ENCODE results near the gene TPK1. TPM values are rescaled to one million over a fixed set of nuclear protein-coding genes. Genes with fewer than 3 reads are reported as not detected.

Gene TPK1
- polyA plus RNA-seq, 1 of the 3 experiments (the other 2 are of a cell fraction), result 3.3 TPM

GRCh38 chr7:144796919-144797318, 38.9 kb downstream of the TPK1 start:
- Histone ChIP-seq H2AFZ (ENCODE audit: low read depth) (no peak overlapping the region), H3K27ac (ENCODE audit: low read depth in 2 of 2, low read length in 1 of 2) (no peak overlapping the region), H3K4me2 (no peak overlapping the region), H3K27me3 (ENCODE audit: insufficient read depth) (no peaks in the 10 kb centered on the region), H3K79me2 (ENCODE audit: insufficient read depth) (no peaks in the 10 kb centered on the region), H3K36me3 (replicated peaks in 1 of 2; ENCODE audit: control insufficient read depth in 1 of 2, insufficient read depth in 2 of 2, low read length in 1 of 2) (no peaks in the 10 kb centered on the region), H3K9me3 (no peaks in the 10 kb centered on the region), H3K4me3 (ENCODE audit: low read depth in 2 of 2, low read length in 1 of 2) (no peak overlapping the region), H4K20me1 (ENCODE audit: insufficient read depth) (no peaks in the 10 kb centered on the region), H3K4me1 (ENCODE audit: control insufficient read depth in 1 of 2, insufficient read depth in 2 of 2, low read depth in 1 of 2, low read length in 1 of 2) (no peaks in the 10 kb centered on the region), H3F3A (replicated peaks; ENCODE audit: insufficient read depth) (no peaks in the 10 kb centered on the region), H3K9ac (no peak overlapping the region), H3K9me2 (no peaks in the 10 kb centered on the region)
- DNase-seq, result no peak
- ChIA-PET POLR2A (no interaction called here), CTCF (no interaction called here)
- TF ChIP-seq ZBTB33 (IDR thresholded peaks at IDR 0.05; ENCODE audit: borderline replicate concordance, low read depth) (no peak), USF2 (IDR thresholded peaks at IDR 0.05; ENCODE audit: borderline replicate concordance, low read depth, low read length) (no peak), PBX3 (IDR thresholded peaks at IDR 0.05) (no peak), MXI1 (IDR thresholded peaks at IDR 0.05; ENCODE audit: low read depth, low read length) (no peak), REST (IDR thresholded peaks at IDR 0.05; ENCODE audit: low read depth, low read length) (no peak), NRF1 (IDR thresholded peaks at IDR 0.05; ENCODE audit: low read depth, low read length) (no peak), JUND (IDR thresholded peaks at IDR 0.05) (no peak), RCOR1 (IDR thresholded peaks at IDR 0.05; ENCODE audit: low read length) (no peak), FOXJ3 (CRISPR knock-in tag; IDR thresholded peaks at IDR 0.05) (no peak), RAD21 (IDR thresholded peaks at IDR 0.05; ENCODE audit: low read length) (no peak), POLR2AphosphoS5 (IDR thresholded peaks at IDR 0.05; ENCODE audit: low read depth, low read length) (no peak), CHD2 (IDR thresholded peaks at IDR 0.05; ENCODE audit: low read length, partially characterized antibody) (no peak)
- 23% methylated on average over 4 of the region's 5 CpGs for WGBS (ENCODE audit: low lambda C conversion rate)
